Suprapubic skin (tissue), 4 donors: Measurements from ENCODE around the gene WWOX. TPM values are rescaled to one million over a fixed set of nuclear protein-coding genes. Genes with fewer than 3 reads are reported as not detected.

Source experiments
- DNase-seq, 2 donors: peaks; one replicate each; pipeline ENCODE4 v3.0.0-alpha.2; 2019; ENCODE audit warnings: low spot score in 2 of 2
- H3K27ac ChIP-seq: fragments of 200-600 bp; sonication (generic); one replicate; pipeline ENCODE4 v1.5.1; 2019
- H3K27me3 ChIP-seq: fragments of 200-600 bp; sonication (generic); one replicate; pipeline ENCODE4 v1.5.1; 2019
- H3K36me3 ChIP-seq: fragments of 200-600 bp; sonication (generic); one replicate; pipeline ENCODE4 v1.5.1; 2019
- H3K4me1 ChIP-seq: fragments of 200-600 bp; sonication (generic); one replicate; pipeline ENCODE4 v1.5.1; 2019
- H3K4me3 ChIP-seq: fragments of 200-600 bp; sonication (generic); one replicate; pipeline ENCODE4 v1.5.1; 2019; ENCODE audit warnings: mild to moderate bottlenecking
- H3K9me3 ChIP-seq: fragments of 200-600 bp; sonication (generic); one replicate; pipeline ENCODE4 v1.5.1; 2019
- EP300 ChIP-seq: sonication (generic); formaldehyde crosslinking; IDR thresholded peaks from one replicate; pipeline ENCODE4 v1.6.1; 2017; ENCODE audit warnings: antibody characterized with exemption
- POLR2A ChIP-seq, 2 donors: fragments of 450-650 bp; IDR thresholded peaks; one replicate each; pipeline ENCODE4 v1.6.1; 2017; ENCODE audit warnings: antibody characterized with exemption in 2 of 2, mild to moderate bottlenecking in 2 of 2, moderate library complexity in 2 of 2
- POLR2AphosphoS5 ChIP-seq, 3 donors: sonication (generic); formaldehyde crosslinking; IDR thresholded peaks; one replicate each; pipeline ENCODE4 v1.6.1; 2017; ENCODE audit warnings: antibody characterized with exemption in 3 of 3
- WGBS: methylation state at CpG from one replicate; pipeline ENCODE4 v1.1.5; 2018; 5-methylcytosine and 5-hydroxymethylcytosine counted together
- total RNA-seq, 4 donors: library from RNA; depleted of rRNA; stranded (reverse); fragments of >200 nt; gene quantifications; one replicate each; pipeline ENCODE4 v1.1.0, GENCODE V29; 2016
- TF ChIP-seq, protein P1 (sequence below), 2 donors: fragments of 200-600 bp in 1 of 2; fragments of 450-650 bp in 1 of 2; sonication (generic) in 1 of 2; IDR thresholded peaks; one replicate each; pipeline ENCODE4 v1.5.1; 2016 to 2019; ENCODE audit warnings: antibody characterized with exemption in 2 of 2, mild to moderate bottlenecking in 1 of 2, moderate library complexity in 1 of 2

The WWOX gene
- total RNA-seq, 4 donors from 2014 or later: 29.6 to 104 (median 47.3) TPM

DNA sequence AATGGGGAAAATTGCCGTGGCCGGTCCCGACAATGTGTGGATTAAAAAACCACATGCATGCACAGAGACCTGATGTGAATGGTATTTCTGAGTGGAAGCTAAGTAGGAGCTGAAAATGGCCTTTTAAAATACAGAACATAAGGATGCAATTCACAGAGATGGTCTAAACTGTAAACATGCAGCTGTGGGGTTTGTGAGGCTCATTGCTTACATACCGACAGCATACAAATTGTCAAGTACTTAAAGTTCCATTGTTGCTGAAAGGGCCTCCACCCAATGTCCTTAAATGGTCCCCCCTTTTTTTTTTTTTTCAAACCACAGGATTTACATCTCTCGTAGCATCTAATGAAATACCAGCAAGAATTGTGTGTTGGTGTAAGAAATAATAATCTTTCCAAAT, 977.9 kb downstream of the WWOX start:
- WGBS: 85% methylated on average over 5 of the region's 5 CpGs
- H3K4me3 ChIP-seq: no peak overlapping the region
- no peaks in the 10 kb centered on the region for H3K4me1 ChIP-seq
- no peak overlapping the region for H3K27ac ChIP-seq
- H3K36me3 ChIP-seq: no peaks in the 10 kb centered on the region
- H3K27me3 ChIP-seq: no peaks in the 10 kb centered on the region
- H3K9me3 ChIP-seq: no peaks in the 10 kb centered on the region
- TF ChIP-seq POLR2AphosphoS5 (IDR thresholded peaks at IDR 0.05): no peak
- no peak for DNase-seq

DNA sequence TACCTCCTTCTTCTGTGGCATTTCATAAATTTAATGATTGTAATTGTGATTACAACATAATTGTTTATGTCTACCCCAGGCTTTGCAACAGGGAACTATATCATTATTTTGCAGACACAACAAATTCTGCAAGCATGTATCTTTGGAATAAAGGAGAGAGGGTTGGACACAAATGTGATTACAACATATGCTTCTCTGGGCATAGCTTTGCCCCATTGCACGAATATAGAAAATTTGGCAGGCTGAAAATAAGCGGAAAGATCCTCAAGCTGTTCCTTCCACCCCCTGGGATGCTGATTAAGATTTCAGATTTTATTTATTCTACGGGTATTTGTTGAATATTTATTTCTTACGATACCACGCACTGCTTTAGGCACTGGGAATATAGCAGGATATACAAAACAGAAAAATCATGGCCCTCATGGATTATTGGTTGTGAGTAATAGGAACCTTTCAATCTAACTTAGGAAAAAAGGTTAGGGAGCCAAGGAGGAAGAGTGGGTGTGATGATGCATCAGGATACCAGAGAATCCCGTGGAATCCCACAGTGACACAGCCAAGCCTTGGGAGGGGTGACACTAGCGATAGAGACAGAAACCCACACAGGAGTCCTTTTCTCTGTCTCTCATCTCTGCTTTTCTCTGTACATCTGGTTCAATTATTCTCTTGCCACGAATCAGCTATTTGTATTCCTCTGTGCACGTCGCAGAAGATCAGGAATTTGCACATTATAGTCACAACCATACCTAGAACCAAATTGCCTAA, 980.4 kb downstream of the WWOX start:
- Histone ChIP-seq H3K4me1 (no peaks in the 10 kb centered on the region), H3K36me3 (no peaks in the 10 kb centered on the region), H3K4me3 (no peak overlapping the region), H3K9me3 (no peaks in the 10 kb centered on the region), H3K27me3 (no peaks in the 10 kb centered on the region), H3K27ac (no peak overlapping the region)
- no peak for TF ChIP-seq EP300
- 86% methylated on average over 10 of the region's 10 CpGs for WGBS
- no peak for DNase-seq

DNA sequence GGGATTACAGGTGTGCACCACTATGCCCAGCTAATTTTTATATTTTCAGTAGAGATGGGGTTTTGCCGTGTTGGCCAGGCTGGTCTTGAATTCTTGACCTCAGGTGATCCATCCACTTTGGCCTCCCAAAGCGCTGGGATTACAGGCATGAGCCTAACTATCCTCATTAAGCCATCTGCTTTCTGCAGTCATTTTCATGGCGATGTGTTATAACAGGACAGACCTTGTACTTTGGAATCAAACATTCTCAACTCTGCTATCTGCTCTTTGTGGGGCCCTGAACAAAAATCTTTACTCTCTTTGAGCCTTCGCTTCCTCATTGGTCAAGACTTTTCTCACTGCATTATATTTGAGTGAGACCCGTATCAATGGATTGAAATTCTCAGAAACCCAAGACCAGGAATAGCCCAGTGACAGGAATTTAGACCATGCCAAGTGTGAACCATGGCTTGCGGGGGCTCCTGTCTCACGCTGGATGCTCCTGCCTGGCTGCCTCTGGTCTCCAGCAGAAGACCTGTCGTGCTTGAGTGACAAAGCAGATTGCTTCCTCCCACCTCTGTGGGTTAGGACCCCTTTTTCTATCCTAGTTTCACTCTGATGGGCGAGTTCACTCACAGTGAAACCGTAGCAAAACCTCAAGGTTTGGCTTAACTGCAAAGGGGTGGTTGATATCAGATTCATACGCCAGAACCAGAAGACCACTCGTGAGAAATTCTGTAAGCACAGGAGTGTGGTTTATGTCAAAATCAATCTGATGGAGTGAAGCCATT, 982.0 kb downstream of the WWOX start:
- no peak overlapping the region for H3K4me3 ChIP-seq
- 91% methylated on average over 12 of the region's 12 CpGs for WGBS
- no peaks in the 10 kb centered on the region for H3K36me3 ChIP-seq
- TF ChIP-seq EP300 (no peak), POLR2A (IDR thresholded peaks at IDR 0.05) (no peak), POLR2AphosphoS5 (IDR thresholded peaks at IDR 0.05) (no peak)
- TF ChIP-seq, protein P1, sequence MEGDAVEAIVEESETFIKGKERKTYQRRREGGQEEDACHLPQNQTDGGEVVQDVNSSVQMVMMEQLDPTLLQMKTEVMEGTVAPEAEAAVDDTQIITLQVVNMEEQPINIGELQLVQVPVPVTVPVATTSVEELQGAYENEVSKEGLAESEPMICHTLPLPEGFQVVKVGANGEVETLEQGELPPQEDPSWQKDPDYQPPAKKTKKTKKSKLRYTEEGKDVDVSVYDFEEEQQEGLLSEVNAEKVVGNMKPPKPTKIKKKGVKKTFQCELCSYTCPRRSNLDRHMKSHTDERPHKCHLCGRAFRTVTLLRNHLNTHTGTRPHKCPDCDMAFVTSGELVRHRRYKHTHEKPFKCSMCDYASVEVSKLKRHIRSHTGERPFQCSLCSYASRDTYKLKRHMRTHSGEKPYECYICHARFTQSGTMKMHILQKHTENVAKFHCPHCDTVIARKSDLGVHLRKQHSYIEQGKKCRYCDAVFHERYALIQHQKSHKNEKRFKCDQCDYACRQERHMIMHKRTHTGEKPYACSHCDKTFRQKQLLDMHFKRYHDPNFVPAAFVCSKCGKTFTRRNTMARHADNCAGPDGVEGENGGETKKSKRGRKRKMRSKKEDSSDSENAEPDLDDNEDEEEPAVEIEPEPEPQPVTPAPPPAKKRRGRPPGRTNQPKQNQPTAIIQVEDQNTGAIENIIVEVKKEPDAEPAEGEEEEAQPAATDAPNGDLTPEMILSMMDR (IDR thresholded peaks at IDR 0.05): no peak
- no peaks in the 10 kb centered on the region for H3K9me3 ChIP-seq
- no peaks in the 10 kb centered on the region for H3K27me3 ChIP-seq
- no peak for DNase-seq
- H3K4me1 ChIP-seq: no peaks in the 10 kb centered on the region
- no peak overlapping the region for H3K27ac ChIP-seq

DNA sequence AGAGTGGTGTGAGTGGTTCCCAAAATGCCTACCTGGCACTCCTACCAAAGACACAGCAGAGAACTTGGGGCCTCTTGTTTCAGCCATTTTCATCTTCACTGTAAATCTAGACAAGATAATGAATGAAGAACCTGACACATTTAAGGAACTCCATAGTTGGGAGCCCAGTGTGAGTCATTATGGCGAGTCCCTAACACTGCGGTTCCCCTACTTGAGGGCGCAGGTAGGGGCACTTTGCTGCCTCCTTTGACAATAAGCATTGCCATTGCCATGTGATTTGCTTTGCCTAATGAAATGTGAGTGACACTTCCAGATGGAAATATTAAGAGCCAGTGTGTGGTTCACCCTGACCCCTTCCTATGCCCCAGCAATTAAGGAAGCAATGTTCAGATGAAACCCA, 983.5 kb downstream of the WWOX start:
- TF ChIP-seq, protein P1 (IDR thresholded peaks at IDR 0.05): no peak
- TF ChIP-seq POLR2A (IDR thresholded peaks at IDR 0.05) (no peak), POLR2AphosphoS5 (IDR thresholded peaks at IDR 0.05) (no peak)
- DNase-seq: no peak
- Histone ChIP-seq H3K27me3 (no peaks in the 10 kb centered on the region), H3K36me3 (no peaks in the 10 kb centered on the region), H3K9me3 (no peaks in the 10 kb centered on the region), H3K4me3 (no peak overlapping the region), H3K4me1 (no peaks in the 10 kb centered on the region), H3K27ac (no peak overlapping the region)
- WGBS: 96% methylated on average over 3 of the region's 3 CpGs

DNA sequence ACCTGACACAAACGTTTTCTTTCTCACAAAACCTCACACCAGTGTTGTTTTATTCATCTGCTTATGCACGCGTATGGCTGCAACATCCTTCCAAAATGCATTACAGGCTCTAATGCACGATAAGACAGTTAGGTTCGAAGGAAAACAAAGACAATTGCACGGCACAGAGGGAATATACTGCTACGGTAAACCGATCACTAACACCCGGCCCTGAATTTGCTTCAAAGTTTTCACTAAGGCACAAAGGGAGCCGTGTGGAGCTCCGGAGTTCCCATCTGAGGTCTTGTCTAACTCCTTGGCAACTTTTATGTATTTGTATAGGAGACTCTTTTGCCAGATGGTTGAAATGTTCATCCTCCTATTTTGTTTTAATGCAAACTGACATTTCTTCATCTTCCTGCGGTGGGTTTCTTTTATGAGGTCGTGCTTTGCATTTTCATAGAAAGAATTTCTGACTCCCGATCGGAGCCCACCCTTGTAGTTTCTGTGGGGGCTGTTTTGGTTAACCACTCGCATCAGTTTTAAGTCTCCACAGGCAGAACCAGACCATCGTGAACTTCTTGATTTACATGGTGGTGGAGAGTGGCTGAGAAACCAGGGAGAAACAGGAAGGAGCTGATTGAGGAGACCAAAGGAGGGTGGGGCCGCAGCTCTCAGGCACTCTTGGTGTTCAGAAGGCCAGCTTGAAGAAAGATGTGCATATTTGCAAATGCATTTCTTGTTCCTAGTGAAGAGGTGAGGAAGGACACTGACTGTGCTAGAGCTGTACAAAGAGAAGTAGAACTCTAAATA, 984.2 kb downstream of the WWOX start:
- Histone ChIP-seq H3K4me3 (no peak overlapping the region), H3K4me1 (no peaks in the 10 kb centered on the region), H3K27me3 (no peaks in the 10 kb centered on the region), H3K36me3 (no peaks in the 10 kb centered on the region), H3K27ac (no peak overlapping the region), H3K9me3 (no peaks in the 10 kb centered on the region)
- no peak for DNase-seq
- no peak for TF ChIP-seq POLR2A (IDR thresholded peaks at IDR 0.05)
- TF ChIP-seq POLR2AphosphoS5 (IDR thresholded peaks at IDR 0.05): no peak
- TF ChIP-seq EP300: no peak
- TF ChIP-seq, protein P1 (IDR thresholded peaks at IDR 0.05): no peak
- 92% methylated on average over 18 of the region's 18 CpGs for WGBS

DNA sequence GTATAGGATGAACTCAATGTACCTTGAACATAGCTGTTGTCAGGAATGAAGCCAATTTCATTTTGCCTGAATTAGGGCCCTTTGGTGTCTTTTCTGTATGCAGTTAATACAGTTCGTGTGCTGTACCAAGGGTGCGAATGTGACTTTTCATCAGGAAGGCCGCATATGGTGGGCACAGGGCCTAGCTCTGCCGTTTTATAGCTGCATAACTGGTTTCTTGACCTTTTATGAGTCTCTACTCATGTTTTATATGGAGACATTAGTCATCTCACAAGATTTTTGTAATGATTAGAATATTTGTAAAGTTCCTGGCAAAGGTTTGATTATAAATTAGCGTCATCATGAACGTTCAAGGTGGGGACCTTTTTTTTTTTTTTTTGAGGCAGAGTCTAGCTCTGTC, 989.5 kb downstream of the WWOX start:
- Histone ChIP-seq H3K27ac (no peak overlapping the region), H3K9me3 (no peaks in the 10 kb centered on the region), H3K27me3 (no peaks in the 10 kb centered on the region), H3K4me1 (peaks cover 11% of the 10 kb centered on the region), H3K36me3 (no peaks in the 10 kb centered on the region), H3K4me3 (no peak overlapping the region)
- DNase-seq: no peak
- WGBS: 59% methylated on average over 6 of the region's 6 CpGs
- no peak for TF ChIP-seq POLR2AphosphoS5 (IDR thresholded peaks at IDR 0.05)
- no peak for TF ChIP-seq EP300
- TF ChIP-seq, protein P1 (IDR thresholded peaks at IDR 0.05): no peak
